ENCODE results near the gene ANXA10.

GRCh38 chr4:168098248-168098717 is 5.9 kb downstream of the ANXA10 start:
- TF ChIP-seq CTCF (conservative IDR thresholded peaks at IDR 0.05 in 1 of 2, IDR thresholded peaks at IDR 0.05 in 1 of 2; ENCODE audit: extremely low read depth in 1 of 2, insufficient read depth in 1 of 2, low read depth in 1 of 2, low read length in 2 of 2) (no peak), EZH2 (IDR thresholded peaks at IDR 0.05; ENCODE audit: borderline replicate concordance, low read length) (no peak)

Measured in mammary epithelial cell (primary cell).